Stimulated activated naive B cell treated with anti-CD40 and anti-IgM and Interleukin-4, amounts not matched to agents 10 μg/mL and 1 μg/mL and 100 μg/mL, for 72 hours (primary cell): ENCODE results near the gene EFEMP1.

Experiments
- ATAC-seq, 2 donors: fragments of 150-1000 bp; cut with Tn5 transposase; replicated peaks; 2 replicates each; pipeline ENCODE4 v1.10.0; 2021; ENCODE audit warnings: moderate library complexity in 1 of 2
- DNase-seq: peaks from one replicate; pipeline ENCODE4 v3.0.0; 2021
- H3K27ac Mint-ChIP-seq: one replicate; pipeline ENCODE4 v1.8.0; 2022; ENCODE audit warnings: mild to moderate bottlenecking, mixed read lengths
- H3K27me3 Mint-ChIP-seq, 2 donors: one replicate each; pipeline ENCODE4 v1.8.0; 2022; ENCODE audit warnings: mixed read lengths in 2 of 2
- H3K36me3 Mint-ChIP-seq, 2 donors: one replicate each; pipeline ENCODE4 v1.8.0; 2022; ENCODE audit warnings: mixed read lengths in 2 of 2, mild to moderate bottlenecking in 1 of 2
- H3K4me1 Mint-ChIP-seq, 2 donors: one replicate each; pipeline ENCODE4 v1.8.0; 2022; ENCODE audit warnings: mixed read lengths in 2 of 2, mild to moderate bottlenecking in 1 of 2
- H3K4me3 Mint-ChIP-seq, 2 donors: one replicate each; pipeline ENCODE4 v1.8.0; 2022; ENCODE audit warnings: mild to moderate bottlenecking in 2 of 2, mixed read lengths in 2 of 2, moderate library complexity in 1 of 2
- H3K9me3 Mint-ChIP-seq, 2 donors: one replicate each; pipeline ENCODE4 v1.8.0; 2022; ENCODE audit warnings: mixed read lengths in 2 of 2, mild to moderate bottlenecking in 1 of 2

The EFEMP1 gene

GRCh38 chr2:55899881-55900280 is 23.7 kb downstream of the EFEMP1 start:
- no peak for DNase-seq
- H3K36me3 Mint-ChIP-seq = no peaks in the 10 kb centered on the region
- H3K4me3 Mint-ChIP-seq = no peak overlapping the region
- peaks cover 0 to 9% of the 10 kb centered on the region in 2 donors for H3K27me3 Mint-ChIP-seq
- no peak for ATAC-seq
- H3K4me1 Mint-ChIP-seq = no peaks in the 10 kb centered on the region
- peaks cover 4 to 7% of the 10 kb centered on the region in 2 donors for H3K9me3 Mint-ChIP-seq
- H3K27ac Mint-ChIP-seq = no peak overlapping the region

DNA sequence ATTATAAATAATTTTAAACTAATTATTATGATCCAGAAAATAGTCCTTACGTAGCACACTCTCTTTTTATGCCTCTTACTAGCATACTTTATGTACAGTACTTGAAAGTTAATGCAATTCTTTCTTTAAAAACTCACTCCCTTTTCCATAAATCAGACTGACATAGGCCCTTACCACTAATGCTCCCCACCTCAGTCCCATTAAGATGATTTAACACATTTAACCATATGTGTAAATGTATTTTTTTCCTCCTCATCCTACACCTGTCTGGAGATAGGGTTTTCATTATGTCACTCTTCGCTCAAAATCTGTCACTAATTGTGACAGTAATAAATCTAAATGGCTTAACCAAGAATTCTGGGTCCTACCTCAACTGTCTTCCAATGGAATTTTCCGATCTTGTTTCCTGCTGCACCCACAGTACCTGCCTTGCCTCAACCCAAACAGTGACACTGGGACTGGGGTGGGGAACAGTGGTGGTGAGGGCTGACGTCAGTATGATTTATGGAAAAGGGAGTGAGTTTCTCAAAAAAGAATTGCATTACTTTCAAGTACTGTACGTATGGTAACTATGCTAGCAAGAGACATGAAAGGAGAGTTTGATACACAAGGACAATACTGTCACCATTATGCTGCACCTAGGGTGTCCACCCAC is 25.1 kb downstream of the EFEMP1 start:
- DNase-seq (no peak), ATAC-seq (no peak)
- Mint-ChIP-seq H3K9me3 (peaks cover 1 to 4% of the 10 kb centered on the region in 2 donors), H3K27ac (no peak overlapping the region), H3K4me3 (no peak overlapping the region), H3K4me1 (no peaks in the 10 kb centered on the region), H3K36me3 (no peaks in the 10 kb centered on the region), H3K27me3 (peaks cover 0 to 10% of the 10 kb centered on the region in 2 donors)

GRCh38 chr2:55896633-55897032 is 26.9 kb downstream of the EFEMP1 start:
- Mint-ChIP-seq H3K36me3 (no peaks in the 10 kb centered on the region), H3K27ac (no peak overlapping the region), H3K4me3 (no peak overlapping the region), H3K27me3 (peaks cover 0 to 18% of the 10 kb centered on the region in 2 donors), H3K9me3 (no peaks in the 10 kb centered on the region), H3K4me1 (no peaks in the 10 kb centered on the region)
- DNase-seq (no peak), ATAC-seq (no peak)

- no peak for DNase-seq
- H3K4me3 Mint-ChIP-seq = no peak overlapping the region
These were observed 28.9 kb downstream of the EFEMP1 start for GRCh38 chr2:55894720-55895119.

DNA sequence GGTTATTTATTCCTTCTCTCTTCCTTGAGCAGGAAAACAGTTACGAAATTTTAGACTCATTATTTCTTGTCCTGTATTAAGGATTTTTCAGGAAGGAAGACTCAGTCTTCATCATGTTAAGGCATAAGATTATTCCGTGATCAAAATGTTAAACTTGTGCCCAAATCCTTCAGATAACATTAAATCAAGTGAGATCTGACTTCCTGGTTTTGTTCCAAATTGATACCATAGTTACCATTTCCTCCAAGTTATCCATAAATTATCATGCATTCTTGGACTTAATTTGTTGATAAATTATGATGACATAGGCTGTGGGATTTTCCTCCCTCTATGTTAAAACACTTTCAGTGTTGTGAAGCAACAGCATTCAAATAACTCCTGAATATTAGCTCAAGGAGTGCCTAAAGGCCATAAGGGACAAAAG is 31.9 kb downstream of the EFEMP1 start:
- no peak for DNase-seq
- H3K4me3 Mint-ChIP-seq = no peak overlapping the region
- ATAC-seq = no peak
- H3K4me1 Mint-ChIP-seq = no peaks in the 10 kb centered on the region
- no peaks in the 10 kb centered on the region for H3K36me3 Mint-ChIP-seq
- no peaks in the 10 kb centered on the region for H3K9me3 Mint-ChIP-seq
- no peak overlapping the region for H3K27ac Mint-ChIP-seq
- peaks cover 0 to 13% of the 10 kb centered on the region in 2 donors for H3K27me3 Mint-ChIP-seq

More at GRCh38 chr2:55894720-55895119, 28.9 kb downstream of the EFEMP1 start:
- no peaks in the 10 kb centered on the region for H3K36me3 Mint-ChIP-seq
- H3K27ac Mint-ChIP-seq = no peak overlapping the region
- H3K4me1 Mint-ChIP-seq = no peaks in the 10 kb centered on the region
- H3K27me3 Mint-ChIP-seq = peaks cover 0 to 13% of the 10 kb centered on the region in 2 donors
- H3K9me3 Mint-ChIP-seq = no peaks in the 10 kb centered on the region
- ATAC-seq = no peak

GRCh38 chr2:55888936-55889335 is 34.6 kb downstream of the EFEMP1 start:
- Mint-ChIP-seq H3K4me3 (no peak overlapping the region), H3K36me3 (no peaks in the 10 kb centered on the region), H3K27me3 (peaks cover 0 to 7% of the 10 kb centered on the region in 2 donors), H3K9me3 (no peaks in the 10 kb centered on the region), H3K27ac (no peak overlapping the region), H3K4me1 (no peaks in the 10 kb centered on the region)
- DNase-seq = no peak
- ATAC-seq = no peak

DNA sequence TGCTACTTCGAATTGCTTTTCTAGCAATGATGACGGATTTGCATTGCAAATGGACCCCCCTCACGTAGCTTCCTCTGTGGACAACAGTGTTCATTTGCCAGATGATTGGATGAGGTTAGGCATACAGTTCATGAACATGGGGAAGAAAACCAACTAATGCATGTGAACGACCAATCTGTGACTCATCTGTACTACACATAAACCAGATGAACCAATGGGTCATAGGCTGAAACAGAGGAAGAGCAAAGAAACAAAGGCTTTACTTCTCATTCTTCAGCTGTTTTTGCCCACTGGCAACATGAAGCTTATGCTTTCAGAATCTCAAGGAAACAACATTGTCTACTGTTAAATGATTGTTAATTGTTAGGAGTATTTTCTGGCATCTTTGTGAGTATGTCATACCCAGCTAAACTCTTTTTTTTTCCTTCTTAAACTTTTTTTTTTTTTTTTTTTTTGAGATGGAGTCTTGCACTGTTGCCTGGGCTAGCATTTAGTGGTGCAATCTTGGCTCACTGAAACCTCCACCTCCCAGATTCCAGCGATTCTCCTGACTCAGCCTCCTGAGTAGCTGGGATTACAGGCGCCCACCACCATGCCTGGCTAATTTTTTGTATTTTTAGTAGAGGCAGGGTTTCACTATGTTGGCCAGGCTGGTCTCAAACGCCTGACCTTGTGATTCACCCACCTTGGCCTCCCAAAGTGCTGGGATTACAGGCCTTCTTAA is 35.5 kb downstream of the EFEMP1 start:
- Mint-ChIP-seq H3K4me3 (no peak overlapping the region), H3K4me1 (no peaks in the 10 kb centered on the region), H3K9me3 (no peaks in the 10 kb centered on the region), H3K27me3 (peaks cover 0 to 4% of the 10 kb centered on the region in 2 donors), H3K27ac (no peak overlapping the region), H3K36me3 (no peaks in the 10 kb centered on the region)
- no peak for ATAC-seq
- DNase-seq = no peak

DNA sequence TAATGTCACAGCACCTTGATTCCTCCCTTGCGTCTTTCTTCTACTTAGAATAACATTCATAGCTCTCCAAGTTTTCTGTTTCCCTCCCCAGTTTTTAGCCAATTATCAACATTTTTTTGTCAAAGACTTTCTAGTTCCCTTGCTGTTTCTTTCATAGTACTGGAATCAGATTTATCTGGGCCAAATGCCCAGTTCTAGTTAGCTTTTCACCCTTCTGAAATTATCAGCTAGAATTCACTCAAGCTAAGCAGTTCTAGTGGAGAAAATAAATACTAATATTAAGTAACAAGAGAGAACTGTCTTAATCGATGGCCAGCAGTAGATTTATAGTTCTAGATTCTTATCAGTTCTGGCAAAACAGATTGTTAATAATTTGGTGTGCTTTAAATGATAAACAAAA is 36.2 kb downstream of the EFEMP1 start:
- H3K4me3 Mint-ChIP-seq = no peak overlapping the region
- H3K36me3 Mint-ChIP-seq = no peaks in the 10 kb centered on the region
- H3K9me3 Mint-ChIP-seq = no peaks in the 10 kb centered on the region
- peaks cover 0 to 2% of the 10 kb centered on the region in 2 donors for H3K27me3 Mint-ChIP-seq
- H3K4me1 Mint-ChIP-seq = no peaks in the 10 kb centered on the region
- H3K27ac Mint-ChIP-seq = no peak overlapping the region
- DNase-seq (no peak), ATAC-seq (no peak)

GRCh38 chr2:55885944-55886281 is 37.7 kb downstream of the EFEMP1 start:
- Mint-ChIP-seq H3K4me1 (no peaks in the 10 kb centered on the region), H3K27ac (no peak overlapping the region), H3K27me3 (no peaks in the 10 kb centered on the region), H3K9me3 (no peaks in the 10 kb centered on the region), H3K4me3 (no peak overlapping the region), H3K36me3 (no peaks in the 10 kb centered on the region)
- no peak for DNase-seq
- no peak for ATAC-seq

GRCh38 chr2:55885127-55885943 is 38.2 kb downstream of the EFEMP1 start:
- no peaks in the 10 kb centered on the region for H3K27me3 Mint-ChIP-seq
- no peak overlapping the region for H3K4me3 Mint-ChIP-seq
- no peaks in the 10 kb centered on the region for H3K4me1 Mint-ChIP-seq
- no peaks in the 10 kb centered on the region for H3K36me3 Mint-ChIP-seq
- H3K9me3 Mint-ChIP-seq = no peaks in the 10 kb centered on the region
- no peak overlapping the region for H3K27ac Mint-ChIP-seq
- ATAC-seq = no peak
- no peak for DNase-seq

- Mint-ChIP-seq H3K27me3 (no peaks in the 10 kb centered on the region), H3K4me1 (no peaks in the 10 kb centered on the region), H3K36me3 (no peaks in the 10 kb centered on the region), H3K4me3 (no peak overlapping the region), H3K9me3 (no peaks in the 10 kb centered on the region), H3K27ac (no peak overlapping the region)
- no peak for DNase-seq
- ATAC-seq = no peak
These were observed 39.8 kb downstream of the EFEMP1 start for GRCh38 chr2:55883829-55884228.

GRCh38 chr2:55883357-55883756 is 40.2 kb downstream of the EFEMP1 start:
- H3K27ac Mint-ChIP-seq = no peak overlapping the region
- no peak for DNase-seq
- H3K4me3 Mint-ChIP-seq = no peak overlapping the region
- no peaks in the 10 kb centered on the region for H3K27me3 Mint-ChIP-seq
- no peak for ATAC-seq
- no peaks in the 10 kb centered on the region for H3K9me3 Mint-ChIP-seq
- no peaks in the 10 kb centered on the region for H3K36me3 Mint-ChIP-seq
- no peaks in the 10 kb centered on the region for H3K4me1 Mint-ChIP-seq

- Mint-ChIP-seq H3K27ac (no peak overlapping the region), H3K9me3 (no peaks in the 10 kb centered on the region), H3K4me1 (no peaks in the 10 kb centered on the region), H3K36me3 (no peaks in the 10 kb centered on the region), H3K4me3 (no peak overlapping the region), H3K27me3 (no peaks in the 10 kb centered on the region)
- DNase-seq (no peak), ATAC-seq (no peak)
These were observed 40.6 kb downstream of the EFEMP1 start for GRCh38 chr2:55882954-55883353.

DNA sequence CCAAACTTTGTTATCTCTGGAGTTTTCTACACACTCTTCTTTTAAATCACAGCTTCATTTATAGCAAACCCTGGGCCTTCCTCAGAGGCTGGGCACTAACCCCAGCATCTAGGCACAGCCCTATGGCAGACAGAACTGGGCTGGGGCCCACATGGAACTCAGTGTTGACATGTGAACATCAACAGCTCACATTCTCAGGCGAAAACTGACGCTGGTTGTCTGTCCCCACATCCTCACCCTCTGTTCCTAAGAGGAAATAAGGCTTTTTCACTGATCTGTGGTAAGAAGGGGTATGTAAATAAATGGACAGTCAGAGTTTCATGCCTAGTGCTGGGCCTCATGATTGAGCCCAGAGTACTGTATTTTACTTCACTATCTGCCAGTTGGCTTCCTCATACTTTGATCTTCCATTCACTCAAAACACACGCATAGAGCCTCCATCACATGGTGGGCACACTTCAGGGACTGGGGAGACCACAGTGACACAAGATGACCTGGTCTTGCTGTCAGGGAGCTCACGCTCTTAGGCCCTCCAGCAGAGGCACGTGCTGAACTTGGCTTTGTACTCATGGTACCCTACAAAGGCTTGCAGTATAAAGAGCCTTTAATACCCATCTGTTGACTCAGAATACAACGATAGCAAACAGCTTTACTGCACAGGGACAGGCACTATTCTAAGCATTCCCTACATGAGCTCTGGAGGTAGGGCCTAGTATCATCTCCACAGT is 43.0 kb downstream of the EFEMP1 start:
- no peak for DNase-seq
- H3K36me3 Mint-ChIP-seq = no peaks in the 10 kb centered on the region
- H3K4me3 Mint-ChIP-seq = no peak overlapping the region
- H3K4me1 Mint-ChIP-seq = no peaks in the 10 kb centered on the region
- H3K27me3 Mint-ChIP-seq = no peaks in the 10 kb centered on the region
- no peaks in the 10 kb centered on the region for H3K9me3 Mint-ChIP-seq
- ATAC-seq = no peak
- no peak overlapping the region for H3K27ac Mint-ChIP-seq
